Measurements from ENCODE around the gene CD151.

The CD151 gene

GRCh38 chr11:843086-843734, 10.5 kb downstream of the CD151 start:
- DNase-seq (ENCODE audit: low read depth, low spot score): no peak

DNA sequence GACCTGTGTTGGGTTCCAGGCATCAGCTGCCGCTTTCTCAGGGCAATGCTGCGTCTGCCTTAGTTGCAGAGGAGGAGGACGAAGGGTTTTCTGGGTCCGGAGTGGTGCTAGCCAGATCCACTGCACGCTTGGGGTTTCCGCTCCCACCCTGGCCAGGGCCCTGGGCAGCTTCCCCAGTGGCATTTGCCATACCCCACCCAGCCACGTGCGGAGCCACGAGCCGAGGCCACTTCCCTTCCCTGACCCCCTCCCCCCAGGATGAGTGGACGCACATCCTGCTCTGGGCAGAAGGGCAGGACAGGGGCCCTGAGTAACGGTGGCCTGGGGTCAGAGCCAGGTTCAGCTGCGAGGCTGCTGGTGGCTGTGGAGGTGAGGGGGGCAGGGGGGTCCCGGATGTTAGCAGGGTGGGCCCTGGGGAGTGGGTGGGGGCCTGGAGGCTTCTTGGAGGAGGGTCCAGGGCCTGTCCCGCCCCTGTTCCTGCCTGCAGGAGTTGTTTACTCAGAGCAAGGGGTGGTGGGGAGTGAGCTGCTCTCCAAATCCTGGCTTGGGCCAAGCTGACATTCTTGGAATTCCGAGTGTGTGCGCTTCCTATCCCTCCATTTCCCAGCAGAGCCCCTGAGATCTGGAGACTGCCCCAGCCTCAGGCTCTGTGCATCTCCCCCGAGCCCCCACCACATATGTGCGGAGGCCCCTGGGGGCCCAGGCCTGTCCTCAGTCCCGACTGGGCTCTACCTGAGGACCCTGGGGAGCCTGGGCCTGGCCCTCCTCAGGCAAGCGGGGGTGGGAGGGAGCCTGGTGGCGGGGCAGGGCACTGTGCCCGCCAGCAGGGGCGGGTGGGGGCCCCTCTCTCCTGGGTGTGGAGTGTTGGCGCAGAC, 11.3 kb downstream of the CD151 start:
- DNase-seq (ENCODE audit: low read depth, low spot score): peak; percentile 97

- peak; percentile 94 for DNase-seq (ENCODE audit: low read depth, low spot score)
Observed at GRCh38 chr11:844693-845644, 12.2 kb downstream of the CD151 start.

- no peak for DNase-seq (ENCODE audit: low read depth, low spot score)
Observed at GRCh38 chr11:845872-846495, 13.2 kb downstream of the CD151 start.

GRCh38 chr11:846496-847098, 13.8 kb downstream of the CD151 start:
- DNase-seq (ENCODE audit: low read depth, low spot score): no peak

- DNase-seq (ENCODE audit: low read depth, low spot score): no peak
Observed at GRCh38 chr11:847876-848275, 15.1 kb downstream of the CD151 start.

DNA sequence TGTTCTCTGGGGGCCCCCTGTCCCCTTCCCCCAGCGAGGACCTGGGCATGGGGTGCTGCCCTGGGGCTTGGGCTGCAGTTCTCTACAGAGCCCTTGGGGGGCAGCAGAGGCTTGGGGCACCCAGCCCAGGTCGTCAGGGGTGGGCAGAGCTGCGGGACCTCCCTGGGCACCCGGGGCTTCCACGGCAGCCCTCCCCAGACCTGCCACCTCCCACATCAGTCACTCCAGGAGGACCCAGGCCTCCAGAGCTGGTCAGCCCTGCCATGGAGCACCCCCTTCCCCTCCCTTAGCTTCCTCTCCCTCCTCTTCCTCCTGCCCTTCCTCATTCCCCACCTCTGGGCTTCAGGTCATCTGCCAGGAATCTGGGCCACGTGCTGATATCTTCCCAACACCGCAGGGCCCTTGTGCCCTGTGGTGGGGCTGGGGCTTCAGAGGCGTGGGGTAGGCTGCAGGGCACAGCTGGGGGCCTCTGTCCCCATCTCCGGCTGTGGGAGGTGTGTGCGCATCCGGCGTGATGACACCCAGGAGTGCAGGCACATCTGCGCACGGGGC, 15.7 kb downstream of the CD151 start:
- DNase-seq (ENCODE audit: low read depth, low spot score): peak; percentile 51

- peak; percentile 40 for DNase-seq (ENCODE audit: low read depth, low spot score)
Observed at GRCh38 chr11:849104-849824, 16.5 kb downstream of the CD151 start.

GRCh38 chr11:849951-850774, 17.4 kb downstream of the CD151 start:
- DNase-seq (ENCODE audit: low read depth, low spot score): peak; percentile 31

DNA sequence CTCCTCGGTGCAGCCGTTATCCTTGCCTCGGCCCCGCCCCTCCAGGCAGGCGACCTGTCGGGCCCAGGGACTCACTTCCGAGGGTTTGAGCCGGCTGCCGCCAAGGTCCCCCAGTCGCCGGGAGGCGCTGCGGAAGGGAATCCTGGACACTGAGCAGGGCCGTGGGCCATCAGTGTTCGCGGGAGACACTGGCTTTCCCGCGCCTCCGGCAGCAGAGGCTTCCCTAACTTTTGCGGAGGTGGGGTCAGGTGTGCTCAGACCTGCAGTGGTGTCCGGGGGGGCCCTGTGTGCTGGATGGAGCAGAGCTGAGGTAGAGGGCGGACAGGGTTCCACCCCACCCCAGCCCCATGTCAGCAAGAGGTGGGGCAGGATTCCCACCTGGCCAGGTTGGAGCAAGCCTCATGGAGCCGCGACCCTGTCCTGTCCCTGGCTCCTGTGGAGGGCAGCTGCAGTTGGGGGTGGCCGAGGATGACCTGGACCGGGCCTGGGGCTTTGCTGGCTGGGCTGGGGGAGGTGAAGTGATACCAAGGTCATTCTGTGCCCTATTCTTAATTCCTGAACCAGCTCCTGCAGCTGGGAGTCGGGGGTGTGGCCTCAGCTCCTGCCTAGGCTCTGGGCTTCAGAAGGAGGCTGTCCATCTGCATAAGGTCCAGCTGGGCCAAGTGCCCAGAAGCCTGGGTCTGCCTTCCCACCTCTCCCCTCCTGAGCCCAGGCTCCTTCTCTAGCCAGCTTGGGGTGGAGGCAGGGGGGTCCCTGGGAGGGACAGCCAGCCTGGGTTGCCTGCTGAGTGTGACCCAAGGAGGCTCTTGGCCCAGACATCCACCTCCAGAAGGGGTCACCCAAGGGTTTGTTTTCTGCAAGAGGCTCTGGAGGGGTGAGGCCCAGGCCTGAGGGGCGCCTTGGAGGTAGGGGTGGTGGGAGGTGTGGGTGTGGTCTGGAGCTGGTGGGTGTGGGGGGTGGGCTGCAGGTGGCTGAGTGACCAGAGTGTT, 18.3 kb downstream of the CD151 start:
- DNase-seq (ENCODE audit: low read depth, low spot score): peak; percentile 47

DNA sequence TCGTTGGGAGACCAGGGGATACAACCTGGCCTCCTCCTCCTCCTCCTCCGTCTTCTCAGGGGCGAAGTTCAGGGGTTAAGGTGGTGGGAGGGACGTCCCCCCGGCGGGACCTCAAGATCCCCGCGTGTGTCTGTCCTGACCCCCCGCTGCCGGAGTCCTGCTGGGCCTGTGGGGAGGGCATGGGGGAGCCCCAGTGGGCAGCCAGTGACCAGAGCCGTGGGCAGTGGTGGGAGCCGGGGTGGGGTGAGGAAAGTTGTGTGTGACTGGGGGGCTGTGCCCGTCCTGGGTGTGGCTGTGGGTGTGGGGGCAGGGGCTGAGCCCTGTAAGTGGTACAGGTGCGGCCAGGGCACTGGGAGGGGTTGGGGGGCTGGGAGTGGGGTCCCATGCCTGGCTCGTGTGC, 20.0 kb downstream of the CD151 start:
- no peak for DNase-seq (ENCODE audit: low read depth, low spot score)

GRCh38 chr11:853682-854448, 21.1 kb downstream of the CD151 start:
- no peak for DNase-seq (ENCODE audit: low read depth, low spot score)

- DNase-seq (ENCODE audit: low read depth, low spot score): no peak
Observed at GRCh38 chr11:854601-855329, 22.0 kb downstream of the CD151 start.

DNA sequence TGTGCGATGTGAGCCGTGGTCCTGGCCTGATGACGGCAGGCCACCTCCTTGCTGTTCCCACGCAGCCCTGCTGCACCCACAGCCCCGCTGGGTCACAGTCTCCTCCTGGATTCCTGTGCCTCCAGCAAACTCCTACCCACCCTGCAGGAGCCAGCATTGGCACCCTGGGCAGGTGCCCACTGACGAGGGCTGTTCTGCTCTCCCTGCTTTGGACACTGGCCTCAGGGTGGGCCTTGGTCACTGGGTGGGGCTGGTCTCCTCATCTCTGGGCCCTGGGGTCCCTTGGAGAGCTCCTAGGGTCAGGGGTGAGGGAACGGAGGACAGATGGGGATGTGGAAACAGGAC, 22.6 kb downstream of the CD151 start:
- DNase-seq (ENCODE audit: low read depth, low spot score): no peak

- no peak for DNase-seq (ENCODE audit: low read depth, low spot score)
Observed at GRCh38 chr11:855796-856195, 23.0 kb downstream of the CD151 start.

GRCh38 chr11:856397-856796, 23.6 kb downstream of the CD151 start:
- no peak for DNase-seq (ENCODE audit: low read depth, low spot score)
